ENCODE results near the gene STIMATE.

STIMATE gene

DNA sequence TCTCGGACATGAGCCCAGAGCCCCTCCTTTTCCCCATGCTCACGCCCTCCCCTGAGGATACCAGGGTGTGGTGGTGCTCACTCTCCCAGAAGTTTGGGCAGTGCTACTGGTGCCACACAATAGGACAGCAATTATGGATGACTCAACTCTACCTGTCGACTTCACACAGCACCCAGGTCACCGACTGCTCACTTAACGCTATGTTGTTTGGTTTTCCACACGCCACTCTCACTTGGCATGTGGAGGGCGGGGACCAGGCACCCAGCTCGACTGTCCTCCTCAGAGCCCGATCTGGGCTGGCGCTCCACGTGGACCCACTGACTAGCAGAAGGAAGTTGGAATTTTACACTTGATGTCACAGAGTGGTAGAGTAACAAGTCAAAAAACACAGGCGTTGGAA is 30.9 kb downstream of the STIMATE start:
- DNase-seq (ENCODE audit: low read depth in 2 of 2): no peak

DNA sequence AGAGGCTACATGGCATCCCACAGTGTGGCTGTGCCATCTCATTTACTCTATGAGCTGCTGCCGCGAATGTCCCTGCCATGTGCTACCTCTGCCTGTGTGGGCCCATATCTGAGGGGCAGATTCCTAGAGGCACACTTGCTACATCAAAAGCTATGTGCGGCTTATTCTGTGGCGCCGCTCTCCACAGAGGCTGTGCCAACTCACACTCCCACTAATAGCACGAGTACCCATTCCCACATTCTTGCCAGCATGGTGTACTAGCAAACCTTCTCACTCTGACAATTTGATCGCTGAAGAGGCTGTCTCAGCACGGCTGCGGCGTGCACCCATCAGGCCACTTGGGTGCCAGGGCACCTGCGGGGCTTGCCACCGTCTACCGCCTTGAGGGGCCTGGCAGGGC is 31.4 kb downstream of the STIMATE start:
- DNase-seq (ENCODE audit: low read depth in 2 of 2): no peak

DNA sequence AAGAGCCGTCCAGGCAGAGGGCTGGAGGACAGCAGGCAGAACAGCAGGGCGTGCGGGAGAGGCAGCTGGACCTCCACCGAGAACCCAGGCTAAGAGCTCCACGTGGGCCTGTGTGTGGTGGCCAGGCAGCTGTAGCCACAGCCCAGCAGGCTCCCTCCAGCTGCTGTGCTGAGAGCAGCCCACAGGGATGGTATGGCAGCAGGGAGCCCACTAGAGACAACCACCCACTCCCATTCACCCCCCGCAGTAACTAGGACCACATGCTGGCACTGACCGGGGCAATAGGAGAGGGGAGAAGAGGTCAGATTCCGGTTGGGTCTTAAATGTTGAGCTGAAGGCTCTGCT is 37.0 kb downstream of the STIMATE start:
- no peak for DNase-seq (ENCODE audit: low read depth in 2 of 2)

DNA sequence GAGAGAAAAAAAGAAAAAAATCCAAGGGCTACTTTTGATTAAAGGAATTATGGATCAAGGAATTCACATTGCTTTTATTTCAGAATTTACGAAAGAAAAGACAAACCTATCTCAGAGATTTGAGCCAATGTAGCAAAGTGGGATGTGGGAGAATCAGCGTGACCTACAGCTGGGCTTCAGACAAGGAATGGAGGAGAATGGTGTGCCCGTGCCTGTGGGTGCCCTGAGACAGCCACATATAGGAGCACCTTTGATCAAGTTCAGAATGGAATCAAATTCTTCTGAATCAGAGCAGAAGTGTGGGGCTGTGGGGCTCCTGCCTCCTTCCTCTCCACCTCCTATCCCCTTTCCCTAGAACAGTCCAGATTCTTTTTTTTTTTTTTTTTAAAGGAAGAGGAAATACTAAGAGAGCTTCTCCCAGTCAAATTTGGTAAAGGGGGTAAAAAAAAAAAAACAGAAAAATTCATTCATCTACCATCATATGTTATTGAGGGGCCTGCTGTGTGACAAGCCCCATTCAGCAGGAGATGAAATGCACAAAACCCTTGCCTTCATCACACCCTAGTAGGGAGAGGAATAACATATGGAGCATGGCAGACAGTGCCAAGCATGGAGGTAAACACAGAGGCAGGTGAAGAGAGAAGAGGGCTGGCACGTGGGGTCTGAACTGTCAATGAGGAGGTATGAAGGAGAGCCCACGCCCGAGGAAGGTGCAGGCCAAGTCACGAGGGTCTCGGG is 37.5 kb downstream of the STIMATE start:
- DNase-seq (ENCODE audit: low read depth in 2 of 2): no peak

DNA sequence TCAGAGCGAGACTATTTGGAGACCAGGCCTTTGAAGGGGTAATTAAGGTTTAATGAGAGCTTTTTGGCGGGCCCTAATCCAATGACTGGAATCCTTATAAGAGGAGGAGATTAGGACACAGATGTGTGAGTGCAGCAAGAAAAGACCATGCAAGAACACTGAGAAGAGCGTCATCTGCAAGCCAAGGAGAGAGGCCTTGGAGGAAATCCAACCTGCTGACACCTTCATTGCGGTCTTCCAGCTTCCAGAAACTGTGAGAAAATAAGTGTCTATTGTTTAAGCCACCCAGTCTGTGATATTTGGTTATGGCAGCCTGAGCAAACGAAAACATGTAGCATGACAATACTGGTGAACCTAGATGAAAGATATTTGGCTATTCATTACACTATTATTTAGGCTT is 39.5 kb downstream of the STIMATE start:
- DNase-seq (ENCODE audit: low read depth in 2 of 2): no peak

DNA sequence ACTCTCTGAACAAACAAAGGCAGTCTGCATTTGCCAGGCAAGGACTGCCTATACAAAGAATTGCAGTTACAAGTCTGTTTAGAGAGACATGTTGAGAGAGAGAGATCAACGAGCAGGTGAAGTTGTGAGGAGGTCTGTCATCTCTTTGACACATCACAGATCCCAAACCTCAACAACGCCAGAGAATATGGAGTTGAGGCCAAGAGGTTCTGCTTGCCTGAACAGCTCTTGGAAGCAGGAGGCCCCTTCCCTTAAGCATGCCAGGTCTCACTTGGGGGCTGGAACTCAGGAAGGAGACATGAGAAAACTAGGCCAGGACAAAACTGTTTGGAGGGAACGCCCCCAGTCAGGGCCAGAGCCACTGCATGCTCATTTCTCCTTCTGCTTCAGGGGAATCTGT is 40.2 kb downstream of the STIMATE start:
- DNase-seq (ENCODE audit: low read depth in 2 of 2): no peak

DNA sequence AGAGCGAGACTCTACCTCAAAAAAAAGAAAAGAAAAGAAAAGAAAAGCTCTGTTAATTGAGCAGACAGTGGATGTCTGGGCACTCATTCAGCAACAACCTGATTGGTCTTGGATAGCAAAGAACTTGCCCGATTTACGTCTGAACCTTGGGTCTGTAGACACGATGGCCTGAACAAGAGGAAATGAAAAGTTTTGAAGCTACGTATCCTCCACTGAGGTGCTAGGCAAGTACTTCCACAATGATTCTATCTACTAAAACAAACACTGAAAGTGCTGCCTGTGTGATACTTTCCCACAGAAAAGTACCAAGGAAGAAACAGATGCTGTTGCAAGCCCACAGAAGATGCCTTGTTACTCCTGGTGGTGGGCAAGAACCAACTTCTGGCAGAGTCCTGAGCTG is 40.7 kb downstream of the STIMATE start:
- no peak for DNase-seq (ENCODE audit: low read depth in 2 of 2)

DNA sequence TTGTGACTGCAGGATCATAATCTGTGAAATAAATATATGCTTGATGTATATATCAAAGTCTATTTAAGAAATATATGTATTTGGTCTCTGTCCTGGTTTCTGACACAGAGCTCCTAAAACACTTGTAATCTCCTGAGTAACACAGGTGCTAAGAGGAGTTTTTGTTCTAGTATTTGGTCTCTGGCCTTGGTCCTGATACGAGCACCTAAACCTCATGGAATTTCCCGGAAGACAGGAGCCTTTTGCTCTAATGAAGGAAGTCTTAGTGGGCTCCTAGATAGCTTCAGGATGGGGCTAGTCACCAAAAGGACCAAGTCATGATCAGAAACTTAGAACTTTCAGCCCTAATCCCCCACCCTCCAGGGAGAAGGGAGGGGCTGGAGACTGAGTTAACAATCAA is 43.3 kb downstream of the STIMATE start:
- no peak for DNase-seq (ENCODE audit: low read depth in 2 of 2)

DNA sequence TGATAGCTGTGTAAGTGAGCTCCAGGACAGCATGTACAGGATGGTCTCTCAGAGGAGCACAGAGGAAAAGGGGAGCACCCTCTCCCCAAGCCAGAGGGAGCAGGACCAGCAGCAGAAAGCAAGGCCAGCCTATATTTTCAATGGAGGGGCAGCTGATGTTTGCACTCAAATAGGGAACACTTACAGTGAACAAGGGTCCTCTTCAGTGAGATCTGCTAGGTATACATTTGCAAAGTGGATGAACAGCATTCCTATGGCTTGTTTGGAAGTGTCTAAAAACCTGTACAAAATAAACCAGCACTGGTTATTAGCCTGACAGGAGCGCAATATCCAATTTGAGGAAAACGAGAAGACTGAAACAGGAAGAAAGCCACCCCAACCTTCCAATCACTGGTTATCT is 44.9 kb downstream of the STIMATE start:
- DNase-seq (ENCODE audit: low read depth in 2 of 2): no peak

DNA sequence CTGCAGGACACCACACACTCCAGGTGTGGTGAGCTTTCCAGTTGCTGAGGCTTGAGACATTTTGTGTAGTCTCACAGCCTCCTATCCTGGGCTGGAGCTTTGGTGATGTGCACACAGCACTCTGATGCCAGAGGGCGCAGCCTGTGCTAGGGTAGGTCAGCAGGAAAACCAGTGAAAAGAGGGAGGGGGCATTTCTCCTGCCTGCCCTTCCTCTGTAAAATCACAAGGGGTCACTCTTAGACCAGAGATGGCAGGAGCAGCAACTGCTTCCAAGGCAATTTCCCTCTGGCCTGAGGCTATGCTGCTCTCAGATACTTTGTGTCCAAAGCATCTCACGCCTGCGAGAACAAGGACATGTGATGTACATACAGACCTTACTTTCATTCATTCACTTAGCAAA is 46.0 kb downstream of the STIMATE start:
- no peak for DNase-seq (ENCODE audit: low read depth in 2 of 2)

DNA sequence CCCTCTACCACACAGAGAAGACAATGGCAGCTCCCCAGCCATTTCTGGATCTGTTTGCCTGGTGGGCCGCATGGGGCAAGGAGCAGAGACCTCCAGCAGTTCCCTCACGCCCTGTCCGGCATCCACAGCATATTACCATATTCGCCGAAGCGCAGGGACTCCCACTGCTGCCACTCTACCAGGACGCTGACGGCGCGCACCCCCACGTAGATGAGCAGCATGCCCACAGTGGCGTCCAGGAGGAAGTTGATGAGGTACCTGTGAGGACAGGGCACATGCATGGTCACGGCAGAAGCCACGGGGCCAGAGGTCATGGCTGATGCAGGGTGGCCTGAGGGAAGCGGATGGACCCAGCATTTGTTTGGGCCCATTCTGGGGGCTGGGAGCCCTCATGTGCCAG is 47.7 kb downstream of the STIMATE start:
- DNase-seq (ENCODE audit: low read depth in 2 of 2): no peak

DNA sequence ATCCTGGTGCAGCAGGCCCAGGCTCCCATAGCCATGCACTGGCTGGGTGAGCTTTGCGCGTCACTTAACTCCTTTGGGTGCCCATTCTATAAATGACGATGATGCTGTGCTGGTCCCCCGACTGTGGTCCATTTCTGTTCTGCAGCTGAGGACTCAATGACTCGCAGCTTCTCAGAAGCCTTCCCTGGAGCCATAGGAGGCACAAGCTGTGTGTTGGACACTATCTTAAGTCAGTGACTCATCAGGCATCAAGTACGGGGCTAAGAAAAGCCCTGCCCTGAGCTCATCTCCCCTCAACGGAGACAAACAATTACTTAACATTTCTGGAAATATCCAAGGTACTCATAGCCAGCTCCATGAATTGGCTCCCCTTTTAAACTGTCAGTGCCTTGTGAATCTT is 48.7 kb downstream of the STIMATE start:
- DNase-seq (ENCODE audit: low read depth in 2 of 2): no peak

DNA sequence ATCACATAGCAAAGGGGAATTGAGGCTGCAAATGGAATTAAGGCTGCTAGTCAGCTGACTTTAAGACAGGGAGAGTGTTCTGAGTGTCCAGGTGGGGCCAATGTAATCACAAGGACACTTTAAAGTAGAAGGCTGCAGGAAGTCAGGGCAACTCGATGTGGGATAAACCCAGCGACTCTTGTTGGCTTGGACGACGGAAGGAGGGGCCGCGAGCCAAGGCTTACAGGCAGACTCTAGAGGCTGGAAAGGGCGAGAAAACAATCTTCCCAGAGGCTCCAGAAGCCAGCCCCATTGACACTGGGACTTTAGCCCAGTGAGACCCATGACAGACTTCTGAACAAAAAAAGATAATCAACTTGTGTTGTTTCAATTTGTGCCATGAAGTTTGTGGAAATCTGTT is 49.6 kb downstream of the STIMATE start:
- no peak for DNase-seq (ENCODE audit: low read depth in 2 of 2)

DNA sequence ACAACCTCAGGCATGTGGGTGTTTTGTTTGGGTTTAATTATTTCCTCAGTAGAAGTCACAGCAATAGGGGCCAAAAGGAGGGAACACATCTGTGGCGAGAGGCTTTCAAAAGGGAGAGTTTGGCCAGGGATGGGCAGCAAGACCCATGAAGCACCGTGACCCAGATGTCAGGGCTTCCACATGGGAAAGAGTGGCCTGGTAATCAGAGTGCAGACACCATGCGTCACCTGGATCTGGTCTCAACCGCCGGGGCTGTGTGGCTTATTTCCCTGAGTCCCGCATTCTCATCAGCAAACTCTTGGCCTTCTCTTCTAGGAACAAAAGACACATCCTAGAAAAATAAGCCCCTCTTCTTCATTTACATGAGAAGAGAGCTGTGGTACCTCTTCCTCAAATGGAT is 50.1 kb downstream of the STIMATE start:
- no peak for DNase-seq (ENCODE audit: low read depth in 2 of 2)

DNA sequence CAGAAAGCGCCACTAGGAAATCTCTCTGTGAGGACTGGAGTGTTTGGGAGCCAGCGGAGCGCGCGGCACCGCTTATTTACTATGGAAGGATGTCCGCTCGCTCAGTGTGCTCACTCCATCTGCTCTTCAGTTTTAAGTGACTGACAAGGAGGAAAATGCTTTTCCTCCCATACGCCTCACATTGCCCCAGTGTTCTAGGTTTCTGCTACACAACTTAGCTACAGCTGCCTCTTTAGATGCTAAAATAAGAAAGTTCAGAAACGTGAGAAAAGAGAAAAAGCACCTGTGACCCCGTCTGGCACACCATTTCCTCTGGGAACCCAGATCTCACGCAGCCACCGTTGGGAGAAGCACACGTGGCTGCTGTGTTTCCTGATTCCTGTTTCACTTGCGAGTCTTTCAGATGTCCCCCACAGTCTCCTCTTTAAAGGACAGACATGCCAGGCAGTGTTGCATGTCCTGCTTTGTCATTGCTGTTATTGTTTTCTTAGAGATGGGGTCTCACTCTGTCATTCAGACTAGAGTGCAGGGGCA is 50.8 kb downstream of the STIMATE start:
- no peak for DNase-seq (ENCODE audit: low read depth in 2 of 2)

DNA sequence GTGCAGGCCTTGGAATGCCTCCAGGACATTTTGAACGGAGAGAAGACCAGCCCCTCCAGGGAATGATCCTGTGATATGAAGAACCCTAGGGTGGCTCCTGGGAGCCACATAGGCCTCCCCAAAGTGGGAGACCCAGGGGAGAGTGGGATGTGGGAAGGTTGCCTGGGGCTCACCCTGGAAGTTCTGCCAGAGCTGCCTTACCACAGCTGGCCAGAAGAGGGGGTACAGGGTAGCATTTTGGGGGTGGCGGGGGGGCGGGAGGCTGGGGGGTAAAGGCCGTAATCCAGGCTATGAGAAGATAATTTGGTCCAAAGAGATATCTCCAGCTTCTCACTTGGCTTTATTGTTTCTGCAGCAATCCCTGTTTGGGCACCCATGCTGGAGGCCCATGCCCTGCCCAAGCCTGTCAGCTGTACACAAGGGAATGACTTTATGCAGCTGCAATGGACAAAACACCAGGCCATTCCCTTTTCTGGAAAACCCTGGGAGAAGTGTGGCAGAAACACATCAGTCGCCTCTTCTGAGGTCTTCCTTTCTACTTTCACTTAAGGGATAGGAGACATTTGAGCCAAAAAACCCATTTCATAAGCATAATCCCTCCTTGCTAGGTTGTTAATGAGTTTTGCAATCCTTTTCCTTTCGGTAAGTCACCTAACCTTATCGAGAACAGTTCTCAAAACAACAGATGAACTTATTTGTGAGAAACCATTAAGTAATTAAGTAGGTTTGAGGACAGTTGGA is 51.5 kb downstream of the STIMATE start:
- no peak for DNase-seq (ENCODE audit: low read depth in 2 of 2)

DNA sequence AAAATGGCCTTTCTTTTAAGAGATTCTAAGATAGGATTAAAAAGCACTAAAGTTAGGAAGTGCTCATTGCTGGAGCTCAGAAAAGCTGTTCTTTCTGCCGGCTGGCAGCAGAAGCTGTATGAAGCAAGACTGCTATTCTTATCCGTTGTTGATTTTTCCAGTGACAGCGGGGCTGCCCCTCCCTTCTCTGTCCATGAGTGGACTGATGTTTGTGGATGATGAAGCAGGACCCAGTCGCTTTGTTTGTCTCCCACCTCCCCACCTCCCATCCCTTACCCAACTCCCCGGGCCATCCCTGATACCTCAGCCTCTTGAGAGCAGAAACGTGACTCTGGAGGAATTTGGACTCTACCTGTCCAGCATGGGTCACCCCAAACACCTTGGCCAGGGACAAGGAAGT is 52.2 kb downstream of the STIMATE start:
- no peak for DNase-seq (ENCODE audit: low read depth in 2 of 2)

DNA sequence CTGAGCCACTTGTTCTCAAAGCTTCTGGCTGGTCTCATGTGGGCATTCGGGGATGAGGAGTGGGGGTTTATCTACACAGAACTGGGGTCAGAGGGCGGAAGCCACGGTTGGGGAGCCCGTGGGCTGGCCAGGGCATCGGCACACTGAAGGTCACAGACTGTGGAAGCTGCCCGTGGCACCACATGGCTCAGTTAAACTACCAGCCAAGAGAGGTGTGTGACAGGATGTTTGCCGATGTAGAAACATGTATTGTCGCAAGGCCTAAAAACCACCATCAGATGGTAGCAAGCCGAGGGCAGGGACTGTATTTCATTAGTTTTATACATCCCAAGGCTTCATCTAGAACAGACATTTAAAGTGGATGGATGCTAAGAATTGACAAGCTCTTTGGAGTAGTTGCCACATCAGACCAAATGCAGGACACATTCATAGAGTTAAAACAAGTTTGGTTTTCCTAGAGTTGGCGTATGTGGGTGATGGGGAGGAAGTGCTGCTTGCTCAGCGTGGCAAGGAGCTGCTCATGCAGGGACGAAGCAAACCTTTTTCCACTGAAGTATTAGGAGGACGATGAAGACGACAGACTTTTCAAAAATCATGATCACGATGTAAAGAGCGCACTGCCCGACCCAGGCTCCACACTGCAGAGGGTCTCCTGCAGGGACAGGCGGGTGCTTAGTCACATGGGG is 52.9 kb downstream of the STIMATE start:
- DNase-seq (ENCODE audit: low read depth in 2 of 2): no peak

DNA sequence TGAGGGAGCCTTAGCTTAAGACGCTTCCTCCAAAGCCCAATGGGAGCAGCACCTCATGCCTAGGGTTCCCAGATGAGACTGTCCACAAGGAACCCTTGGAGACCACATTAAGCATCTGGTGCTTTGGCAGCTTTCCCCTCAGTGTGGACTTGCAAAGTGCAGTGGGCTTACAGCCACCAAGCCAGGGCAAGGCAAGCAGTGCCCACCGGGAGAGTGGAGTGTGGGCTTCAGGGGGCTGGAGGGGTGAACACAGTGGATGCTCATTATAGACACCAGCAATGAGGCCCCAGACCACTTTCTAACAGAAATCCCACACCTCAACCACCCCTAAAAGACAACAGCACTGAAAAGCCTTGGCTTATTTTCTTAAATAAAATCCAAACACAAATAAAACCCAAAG is 53.5 kb downstream of the STIMATE start:
- no peak for DNase-seq (ENCODE audit: low read depth in 2 of 2)

DNA sequence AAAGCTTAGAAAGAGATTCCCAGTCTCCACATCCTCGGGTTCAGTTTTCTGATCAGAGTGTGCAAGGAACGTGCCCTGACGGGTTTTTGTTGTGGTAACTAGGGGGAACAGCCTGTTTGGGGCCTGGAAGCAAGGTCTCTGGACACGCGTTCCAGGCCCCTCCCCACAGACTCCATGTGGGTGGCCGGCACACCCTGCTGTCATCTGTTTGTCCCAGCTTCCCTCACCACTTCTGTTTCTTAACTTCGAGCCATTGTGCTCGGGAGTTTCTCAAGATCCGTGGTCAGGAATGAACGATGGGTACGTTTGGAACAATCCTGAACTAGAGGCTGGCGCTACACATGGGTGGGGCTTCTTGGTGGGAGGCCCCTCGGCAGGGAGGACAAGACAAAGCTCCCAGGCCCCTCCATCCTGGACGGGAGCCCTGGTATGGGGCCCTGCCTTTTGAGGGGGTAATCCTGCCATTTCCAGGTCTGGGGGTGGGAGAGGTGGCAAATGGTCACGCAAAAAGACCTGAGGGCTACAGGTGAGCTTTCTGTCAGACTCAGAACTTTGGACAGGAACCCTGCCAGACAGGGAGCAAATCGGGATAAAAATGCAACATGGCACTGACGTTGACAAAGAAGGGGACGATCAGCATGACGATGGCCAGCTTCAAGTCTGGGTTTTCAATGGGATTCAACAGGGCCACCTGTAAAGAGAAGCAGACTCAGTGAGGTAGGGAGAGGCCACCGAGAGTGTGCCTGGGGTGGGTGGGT is 54.1 kb downstream of the STIMATE start:
- DNase-seq (ENCODE audit: low read depth in 2 of 2): no peak

DNA sequence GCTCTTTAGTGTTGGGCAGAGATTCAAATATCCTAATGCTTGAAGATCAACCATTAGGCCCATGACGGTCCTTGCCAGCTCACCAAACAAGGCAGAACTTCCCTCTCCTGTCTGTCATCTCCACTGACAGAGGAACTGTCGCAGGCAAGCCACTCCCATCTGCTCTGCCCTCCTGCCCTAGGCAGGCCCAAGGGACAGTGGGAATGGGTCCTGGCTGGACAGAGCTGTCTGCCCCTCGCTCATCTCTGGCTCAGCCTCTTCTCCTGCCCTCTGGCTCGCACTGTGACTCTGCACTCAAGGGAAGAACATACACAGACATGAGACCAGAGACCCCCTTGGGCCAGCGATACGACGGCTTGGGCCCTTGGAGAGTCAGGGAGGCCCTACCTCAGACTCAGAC is 54.9 kb downstream of the STIMATE start:
- no peak for DNase-seq (ENCODE audit: low read depth in 2 of 2)

DNA sequence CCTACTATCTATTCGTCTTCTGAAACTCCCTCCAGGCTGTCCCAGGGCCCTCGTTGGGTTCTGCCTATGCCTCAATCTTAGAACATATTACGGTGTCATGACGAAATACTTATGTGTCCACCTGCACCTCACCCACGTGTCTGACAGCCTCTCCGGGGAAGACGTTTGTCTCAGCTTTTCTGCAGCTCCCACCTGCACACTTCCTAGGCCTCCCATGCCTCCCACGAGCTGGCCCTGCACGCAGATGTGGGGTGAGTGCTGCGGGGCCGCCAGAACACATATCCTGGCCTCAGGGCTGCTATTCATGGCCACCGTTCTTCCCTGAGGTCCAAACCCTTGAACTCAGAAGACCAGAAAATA is 55.4 kb downstream of the STIMATE start:
- DNase-seq (ENCODE audit: low read depth in 2 of 2): no peak
